Large intestine (tissue), 3 donors: ENCODE results near the gene BRI3. TPM values are rescaled to one million over a fixed set of nuclear protein-coding genes. Genes with fewer than 3 reads are reported as not detected.
A peak's percentile ranks its signal among the peaks of the same experiment; 100 is the strongest.
"Not testable (repeated sequence)": the region's sequence is repeated elsewhere in the genome, so short reads cannot be mapped to it uniquely, and the experiment has no call there.

ENCODE experiments used
- DNase-seq, 2 donors: peaks; one replicate each; pipeline versions ENCODE4 v3.0.0 to v3.0.0-alpha.2; 2013
- H3K27ac ChIP-seq: one replicate; pipeline ENCODE4 v1.5.1; 2013; ENCODE audit warnings: low read length
- H3K27me3 ChIP-seq: 2 replicates; pipeline ENCODE4 v1.6.1; 2013; ENCODE audit warnings: low read length; ENCODE audit not compliant: control insufficient read depth, insufficient read depth
- H3K36me3 ChIP-seq: 2 replicates; pipeline ENCODE4 v1.6.1; 2013; ENCODE audit warnings: low read length; ENCODE audit not compliant: control insufficient read depth, insufficient read depth
- H3K4me1 ChIP-seq: one replicate; pipeline ENCODE4 v1.6.1; 2013; ENCODE audit warnings: low read length; ENCODE audit not compliant: control insufficient read depth, insufficient read depth
- H3K4me3 ChIP-seq: one replicate; pipeline ENCODE4 v1.5.1; 2013; ENCODE audit warnings: low read length
- H3K9me3 ChIP-seq: one replicate; pipeline ENCODE4 v1.6.1; 2013; ENCODE audit warnings: mild to moderate bottlenecking, low read depth, low read length, moderate library complexity; ENCODE audit not compliant: control insufficient read depth
- WGBS: methylation state at CpG from one replicate; pipeline ENCODE4 v1.1.5; 2013; ENCODE audit warnings: low lambda C conversion rate; ENCODE audit not compliant: insufficient coverage; 5-methylcytosine and 5-hydroxymethylcytosine counted together
- polyA plus RNA-seq: library from polyadenylated mRNA; unstranded; fragments of 120-200 nt; gene quantifications from one replicate; pipeline ENCODE4 v1.2.1, GENCODE V29; 2013

Gene BRI3
- polyA plus RNA-seq, 1 donor: 207 TPM

DNA sequence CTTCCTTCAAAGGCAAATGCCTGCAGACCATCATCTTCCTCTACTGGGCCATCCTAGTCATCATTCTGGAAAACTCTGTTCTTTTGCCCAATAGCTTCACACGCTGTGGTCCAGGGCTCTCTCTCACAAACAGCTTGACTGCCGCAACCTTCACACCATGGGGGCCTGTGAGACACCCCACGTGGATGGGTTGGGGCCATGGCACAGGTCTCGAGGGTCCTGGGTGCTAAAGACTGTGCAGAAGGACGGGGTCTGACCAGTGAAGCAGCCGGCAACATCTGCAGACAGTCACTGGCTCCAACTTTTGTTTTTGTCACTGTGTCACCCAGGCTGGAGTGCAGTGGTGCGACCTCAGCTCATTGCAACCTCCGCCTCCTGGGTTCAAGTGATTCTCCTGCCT is 28.1 kb downstream of the BRI3 start:
- peaks cover 33% of the 10 kb centered on the region for H3K36me3 ChIP-seq
- H3K9me3 ChIP-seq: no peaks in the 10 kb centered on the region
- H3K4me1 ChIP-seq: peaks cover 14% of the 10 kb centered on the region
- no peaks in the 10 kb centered on the region for H3K27me3 ChIP-seq
- DNase-seq: no peak
- no CpG with 5 or more reads among the region's 8 CpGs for WGBS
- H3K27ac ChIP-seq: no peak overlapping the region
- no peak overlapping the region for H3K4me3 ChIP-seq

DNA sequence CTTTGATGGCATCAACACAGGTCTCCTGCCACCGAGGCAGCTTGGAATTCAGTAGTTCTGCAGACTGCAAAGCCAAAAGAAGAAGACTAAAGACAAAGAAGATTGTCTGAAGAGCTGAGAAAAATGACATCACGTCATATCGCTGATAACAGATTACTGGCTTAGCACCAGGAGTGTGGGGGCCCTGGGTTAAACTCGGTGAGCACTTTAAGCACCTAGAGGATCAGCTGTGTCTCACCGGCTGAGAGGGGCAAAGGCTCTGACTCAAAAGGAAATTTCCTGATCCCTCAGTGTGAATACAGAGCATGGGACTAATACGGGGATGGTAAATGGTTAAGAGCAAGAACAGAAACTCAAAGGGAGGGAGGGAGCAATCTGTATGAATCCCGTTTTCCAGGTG is 30.7 kb downstream of the BRI3 start:
- no CpG with 5 or more reads among the region's 7 CpGs for WGBS
- H3K27me3 ChIP-seq: no peaks in the 10 kb centered on the region
- H3K4me3 ChIP-seq: no peak overlapping the region
- H3K4me1 ChIP-seq: no peaks in the 10 kb centered on the region
- H3K9me3 ChIP-seq: no peaks in the 10 kb centered on the region
- no peak overlapping the region for H3K27ac ChIP-seq
- peaks cover 46% of the 10 kb centered on the region for H3K36me3 ChIP-seq
- DNase-seq: no peak

DNA sequence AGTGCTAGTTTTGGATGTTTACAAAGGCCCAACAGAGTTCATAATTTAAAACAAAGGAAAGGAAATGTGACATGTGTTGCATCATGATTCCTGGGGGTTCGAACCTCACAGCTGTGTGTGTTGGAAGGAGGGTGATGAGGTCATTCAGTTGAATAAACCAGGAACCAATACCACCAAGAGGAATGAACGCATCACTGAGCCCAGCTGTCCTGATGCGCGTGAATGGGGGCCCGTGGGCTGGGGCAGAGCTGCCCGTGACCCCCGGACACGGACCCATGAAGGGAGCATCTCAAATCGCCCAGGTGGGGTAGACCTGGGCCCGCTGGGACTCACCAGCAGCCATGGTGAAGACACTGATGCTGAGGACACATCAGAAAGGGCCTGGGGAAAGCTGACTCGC is 33.0 kb downstream of the BRI3 start:
- 83% methylated on average over 1 of the region's 11 CpGs for WGBS
- Histone ChIP-seq H3K4me3 (no peak overlapping the region), H3K27me3 (no peaks in the 10 kb centered on the region), H3K4me1 (no peaks in the 10 kb centered on the region), H3K36me3 (peaks cover 31% of the 10 kb centered on the region), H3K9me3 (no peaks in the 10 kb centered on the region), H3K27ac (no peak overlapping the region)
- DNase-seq: no peak

DNA sequence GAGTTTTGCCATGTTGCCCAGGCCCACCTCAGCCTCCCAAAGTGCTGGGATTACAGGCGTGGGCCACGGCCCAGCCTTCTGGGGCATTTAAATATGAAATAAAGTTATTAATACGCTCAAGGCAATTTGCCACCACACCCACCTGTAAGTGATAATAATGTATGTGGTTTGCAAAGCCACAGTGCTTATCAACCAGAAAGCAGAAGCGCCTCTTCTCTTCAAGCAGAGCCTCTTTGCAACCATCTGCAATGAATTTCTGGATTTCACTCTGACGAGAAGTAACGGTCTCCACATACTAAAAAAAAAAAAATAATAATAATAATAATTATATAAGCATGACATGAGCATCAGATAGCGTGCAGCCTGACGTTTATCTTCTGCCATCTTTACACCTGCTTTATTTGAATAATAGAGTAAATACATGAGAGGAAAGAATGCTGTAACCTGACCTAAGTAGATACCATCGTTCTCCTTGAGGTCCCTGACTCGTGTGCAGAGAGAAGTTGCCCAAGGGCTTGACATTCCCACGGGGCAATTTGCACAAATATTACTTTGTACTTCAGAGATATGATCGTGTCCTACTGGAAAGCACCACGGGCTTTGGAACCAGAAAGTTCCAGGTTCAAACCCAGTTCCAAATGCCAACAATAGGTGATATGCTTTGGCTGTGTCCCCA is 34.0 kb downstream of the BRI3 start:
- Histone ChIP-seq H3K36me3 (peaks cover 26% of the 10 kb centered on the region), H3K27ac (no peak overlapping the region), H3K4me1 (no peaks in the 10 kb centered on the region), H3K4me3 (no peak overlapping the region), H3K27me3 (no peaks in the 10 kb centered on the region), H3K9me3 (no peaks in the 10 kb centered on the region)
- WGBS: no CpG with 5 or more reads among the region's 13 CpGs
- DNase-seq: no peak

DNA sequence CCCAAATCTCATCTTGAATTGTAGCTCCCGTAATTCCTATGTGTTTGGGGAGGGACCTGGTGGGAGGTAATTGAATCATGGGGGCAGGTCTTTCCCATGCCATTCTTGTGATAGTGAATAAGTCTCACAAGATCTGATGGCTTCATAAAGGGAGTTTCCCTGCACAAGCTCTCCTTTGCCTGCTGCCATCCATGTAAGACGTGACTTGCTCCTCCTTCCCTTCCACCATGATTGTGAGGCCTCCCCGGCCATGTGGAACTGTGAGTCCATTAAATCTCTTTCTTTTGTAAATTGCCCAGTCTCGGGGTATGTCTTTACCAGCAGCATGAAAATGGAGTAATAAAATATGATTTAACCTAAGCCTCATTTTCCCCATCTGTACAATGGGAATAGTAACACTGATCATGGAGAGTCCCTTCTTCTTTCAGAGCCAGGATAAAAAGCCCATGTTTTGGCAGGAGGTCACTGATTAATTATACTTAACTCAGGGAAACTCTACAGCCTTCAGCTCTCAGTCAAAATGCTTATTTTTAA is 34.6 kb downstream of the BRI3 start:
- not testable (repeated sequence) for H3K4me1 ChIP-seq, H3K4me3 ChIP-seq, H3K27ac ChIP-seq, H3K9me3 ChIP-seq, DNase-seq, H3K27me3 ChIP-seq
- H3K36me3 ChIP-seq: peaks cover 26% of the 10 kb centered on the region
- no CpG with 5 or more reads among the region's 4 CpGs for WGBS

DNA sequence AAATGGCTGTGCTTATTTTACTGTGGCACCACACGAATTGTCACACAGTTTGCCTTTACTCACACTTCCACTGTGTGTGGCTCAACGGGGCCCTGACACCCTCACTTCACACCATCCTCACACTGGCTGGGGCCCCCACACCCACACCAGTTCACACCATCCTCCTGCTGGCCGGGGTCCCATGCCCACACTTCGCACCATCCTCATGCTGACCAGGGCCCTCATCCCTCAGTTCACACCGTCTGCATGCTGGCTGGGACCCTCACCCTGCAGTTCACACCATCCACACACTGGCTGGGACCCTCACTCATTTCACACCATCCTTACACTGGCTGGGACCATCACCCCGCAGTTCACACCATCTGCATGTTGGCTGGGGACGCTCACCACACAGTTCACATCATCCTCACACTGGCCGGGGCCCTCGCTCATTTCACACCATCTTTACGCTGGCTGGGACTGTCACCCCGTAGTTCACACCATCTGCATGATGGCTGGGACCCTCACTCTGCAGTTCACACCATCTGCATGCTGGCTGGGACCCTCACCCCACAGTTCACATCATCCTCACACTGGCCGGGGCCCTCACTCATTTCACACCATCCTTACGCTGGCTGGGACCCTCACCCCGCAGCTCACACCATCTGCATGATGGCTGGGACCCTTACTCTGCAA is 36.0 kb downstream of the BRI3 start:
- WGBS: 100% methylated on average over 1 of the region's 14 CpGs
- H3K36me3 ChIP-seq: peaks cover 19% of the 10 kb centered on the region
- H3K27ac ChIP-seq: no peak overlapping the region
- H3K4me1 ChIP-seq: peaks cover 1% of the 10 kb centered on the region
- H3K27me3 ChIP-seq: no peaks in the 10 kb centered on the region
- H3K9me3 ChIP-seq: no peaks in the 10 kb centered on the region
- DNase-seq: no peak
- no peak overlapping the region for H3K4me3 ChIP-seq

DNA sequence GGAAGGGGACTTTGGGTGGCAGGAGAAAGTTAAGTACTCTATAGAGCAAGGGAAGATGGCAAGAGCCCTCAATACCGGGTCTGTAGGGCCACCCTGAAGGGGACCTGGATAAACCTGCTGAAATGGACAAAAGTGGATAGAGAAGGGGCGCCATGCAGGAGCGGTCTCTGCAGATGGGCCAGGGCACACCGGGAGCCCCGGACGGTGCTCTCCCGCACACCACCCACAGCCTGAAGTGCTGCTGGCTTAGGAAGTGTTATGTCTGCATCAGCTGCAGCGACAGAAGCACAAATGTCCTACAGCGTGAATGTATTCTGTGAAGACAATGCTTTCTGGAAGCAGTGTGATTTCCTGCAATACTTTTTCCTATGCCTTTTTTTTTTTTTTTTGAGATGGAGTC is 37.7 kb downstream of the BRI3 start:
- Histone ChIP-seq H3K27me3 (no peaks in the 10 kb centered on the region), H3K9me3 (no peaks in the 10 kb centered on the region), H3K27ac (no peak overlapping the region), H3K36me3 (peaks cover 19% of the 10 kb centered on the region), H3K4me3 (no peak overlapping the region), H3K4me1 (peaks cover 4% of the 10 kb centered on the region)
- no CpG with 5 or more reads among the region's 9 CpGs for WGBS
- DNase-seq: no peak

DNA sequence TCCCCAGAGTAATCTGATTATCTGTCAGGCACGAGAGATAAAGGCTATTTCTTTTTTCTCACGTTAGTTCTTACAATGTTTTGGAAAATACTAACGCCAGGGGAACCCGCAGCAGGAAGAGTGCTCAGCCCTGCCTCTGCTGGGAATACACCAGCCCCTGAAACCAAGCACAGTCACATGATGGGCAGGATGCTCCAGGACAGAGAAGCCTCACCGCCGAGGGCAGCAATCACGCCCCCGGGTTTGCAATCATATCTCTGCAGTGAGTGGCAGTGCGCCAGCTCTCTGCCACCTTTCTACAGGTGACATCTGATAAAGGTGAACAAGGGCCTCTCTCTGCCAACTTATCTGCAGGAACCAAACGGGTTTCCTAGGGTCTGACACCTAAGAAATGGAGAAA is 39.8 kb downstream of the BRI3 start:
- no peak for DNase-seq
- H3K27me3 ChIP-seq: no peaks in the 10 kb centered on the region
- H3K4me3 ChIP-seq: no peak overlapping the region
- peaks cover 3% of the 10 kb centered on the region for H3K36me3 ChIP-seq
- no peaks in the 10 kb centered on the region for H3K9me3 ChIP-seq
- no CpG with 5 or more reads among the region's 10 CpGs for WGBS
- H3K4me1 ChIP-seq: peaks cover 4% of the 10 kb centered on the region
- H3K27ac ChIP-seq: no peak overlapping the region

DNA sequence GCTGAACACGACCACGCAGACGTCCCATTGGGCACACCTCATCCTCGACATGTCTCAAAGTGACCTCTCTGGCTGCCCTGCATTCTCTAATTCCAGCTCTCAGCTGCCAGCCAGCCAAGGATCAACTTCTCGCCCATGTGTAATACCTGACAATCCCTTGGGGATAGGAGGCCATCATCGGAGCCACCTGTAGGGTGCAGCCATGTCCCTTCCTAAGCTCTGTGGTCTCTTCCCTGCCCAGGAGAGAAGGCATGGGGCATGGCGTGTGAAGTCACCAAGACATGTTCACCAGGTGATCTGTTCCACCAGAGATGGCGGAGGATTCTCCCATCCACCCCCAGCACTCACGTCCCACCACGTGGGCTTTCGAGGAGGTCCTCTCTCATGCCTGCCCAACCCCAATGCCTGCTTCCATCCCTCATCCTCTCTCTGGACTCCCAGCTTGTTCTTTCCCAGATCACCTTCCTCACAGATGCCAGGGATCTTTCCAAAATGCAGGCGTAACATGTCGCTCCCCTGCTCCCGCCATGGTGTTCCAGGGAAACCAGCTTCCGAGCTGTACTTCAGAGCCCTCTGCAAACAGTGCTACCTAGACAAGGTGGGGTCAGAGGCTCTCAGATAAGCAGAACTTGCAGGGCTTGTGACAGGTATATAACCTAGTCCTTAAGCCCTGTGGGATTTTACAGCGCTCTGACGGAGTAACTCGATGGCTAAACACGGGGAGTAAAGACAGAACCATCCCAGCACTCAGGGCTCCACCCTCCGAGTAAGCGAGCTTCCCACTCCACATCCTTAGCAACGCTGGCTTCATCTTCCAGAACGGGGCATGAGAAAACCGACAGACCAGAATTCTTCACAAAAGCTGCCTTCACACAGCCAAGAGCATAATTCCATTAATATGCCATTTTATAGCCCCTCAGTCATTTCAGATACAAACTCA is 41.1 kb downstream of the BRI3 start:
- no peaks in the 10 kb centered on the region for H3K9me3 ChIP-seq
- WGBS: no CpG with 5 or more reads among the region's 24 CpGs
- DNase-seq: peak; percentile 56 to 82
- peaks cover 4% of the 10 kb centered on the region for H3K4me1 ChIP-seq
- no peak overlapping the region for H3K27ac ChIP-seq
- H3K27me3 ChIP-seq: no peaks in the 10 kb centered on the region
- no peaks in the 10 kb centered on the region for H3K36me3 ChIP-seq
- H3K4me3 ChIP-seq: no peak overlapping the region

DNA sequence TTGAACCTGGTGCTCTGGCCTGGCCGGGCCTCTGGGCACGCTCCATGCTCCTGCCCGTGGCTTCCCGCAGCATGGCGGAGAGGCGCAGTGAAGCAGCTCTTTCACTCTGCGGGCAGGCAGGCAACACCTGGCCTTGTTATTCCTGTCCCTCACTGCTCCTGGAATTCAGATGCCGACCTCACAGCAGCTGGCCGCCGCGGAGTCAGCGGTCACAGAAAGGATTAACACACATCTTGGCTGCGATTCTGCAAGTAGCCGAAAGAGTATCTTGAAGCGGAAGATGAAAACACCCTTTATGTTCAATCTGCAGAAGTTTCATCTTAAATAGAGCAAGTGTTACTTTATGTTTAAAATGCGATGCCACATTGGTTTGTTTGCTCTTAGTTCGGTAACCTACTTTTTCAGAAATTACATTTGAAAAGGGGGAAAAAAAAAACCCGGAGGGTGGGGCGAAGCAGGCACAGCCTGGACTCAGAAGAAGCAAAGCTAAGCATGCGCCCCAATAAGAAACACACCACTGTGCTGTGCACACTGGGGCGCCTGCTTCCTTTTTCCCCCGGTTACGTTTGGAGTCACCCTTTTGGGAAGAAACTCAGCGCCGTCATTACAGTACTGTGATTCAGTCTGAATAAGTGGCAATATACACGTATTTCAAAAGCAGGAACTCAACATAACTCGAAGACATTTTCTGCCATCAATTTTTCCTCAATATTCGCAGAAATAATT is 42.3 kb downstream of the BRI3 start:
- Histone ChIP-seq H3K4me1 (peaks cover 4% of the 10 kb centered on the region), H3K27me3 (no peaks in the 10 kb centered on the region), H3K4me3 (no peak overlapping the region), H3K27ac (no peak overlapping the region), H3K36me3 (no peaks in the 10 kb centered on the region), H3K9me3 (no peaks in the 10 kb centered on the region)
- WGBS: 87% methylated on average over 8 of the region's 28 CpGs
- DNase-seq: no peak
